GM21717 (cell line): ENCODE data around the gene MAST2.
"Not testable (repeated sequence)": the region's sequence is repeated elsewhere in the genome, so short reads cannot be mapped to it uniquely, and the experiment has no call there.

Source experiments
- ATAC-seq: cut with Tn5 transposase; IDR thresholded peaks from one replicate; pipeline ENCODE4 v1.9.1; 2021; ENCODE audit warnings: mild to moderate bottlenecking, moderate library complexity; ENCODE audit not compliant: unreplicated experiment

MAST2 gene

DNA sequence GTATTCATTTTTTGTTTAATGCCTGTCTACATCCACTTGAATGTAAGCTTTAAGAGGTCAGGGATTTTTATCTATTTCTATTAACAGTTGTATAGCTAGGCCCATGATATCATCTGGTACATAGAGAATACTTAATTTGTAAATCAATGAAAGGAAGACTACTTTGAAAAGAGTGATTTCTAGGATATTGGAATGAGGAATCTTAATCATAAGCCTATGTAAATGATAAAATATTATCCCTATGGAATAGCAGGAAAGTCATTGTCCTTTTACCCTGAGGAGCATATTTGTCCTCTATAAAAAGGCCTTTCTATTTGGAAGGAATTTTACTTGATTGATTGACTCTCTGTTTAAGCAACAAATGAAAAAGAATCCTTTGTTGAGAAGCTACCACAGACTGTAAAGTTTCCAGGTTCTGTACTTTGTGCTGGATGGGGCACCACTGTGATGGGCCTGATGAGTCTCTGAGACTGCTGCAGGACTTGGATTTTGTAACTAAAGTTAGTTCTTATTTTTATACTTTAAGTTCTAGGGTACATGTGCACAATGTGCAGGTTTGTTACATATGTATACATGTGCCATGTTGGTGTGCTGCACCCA, 53.8 kb downstream of the MAST2 start:
- no peak for ATAC-seq

DNA sequence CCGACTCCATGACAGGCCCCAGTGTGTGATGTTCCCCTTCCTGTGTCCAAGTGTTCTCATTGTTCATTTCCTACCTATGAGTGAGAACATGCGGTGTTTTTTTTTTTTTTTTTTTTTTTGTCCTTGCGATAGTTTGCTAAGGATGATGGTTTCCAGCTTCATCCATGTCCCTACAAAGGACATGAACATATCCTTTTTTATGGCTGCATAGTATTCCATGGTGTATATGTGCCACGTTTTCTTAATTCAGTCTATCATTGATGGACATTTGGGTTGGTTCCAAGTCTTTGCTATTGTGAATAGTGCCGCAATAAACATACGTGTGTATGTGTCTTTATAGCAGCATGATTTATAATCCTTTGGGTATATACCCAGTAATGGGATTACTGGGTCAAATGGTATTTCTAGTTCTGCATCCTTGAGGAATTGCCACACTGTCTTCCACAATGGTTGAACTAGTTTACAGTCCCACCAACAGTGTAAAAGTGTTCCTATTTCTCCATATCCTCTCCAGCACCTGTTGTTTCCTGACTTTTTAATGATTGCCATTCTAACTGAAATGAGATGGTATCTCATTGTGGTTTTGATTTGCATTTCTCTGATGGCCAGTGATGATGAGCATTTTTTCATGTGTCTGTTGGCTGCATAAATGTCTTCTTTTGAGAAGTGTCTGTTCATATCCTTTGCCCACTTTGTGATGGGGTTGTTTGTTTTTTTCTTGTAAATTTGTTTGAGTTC, 54.5 kb downstream of the MAST2 start:
- ATAC-seq, result not testable (repeated sequence)

DNA sequence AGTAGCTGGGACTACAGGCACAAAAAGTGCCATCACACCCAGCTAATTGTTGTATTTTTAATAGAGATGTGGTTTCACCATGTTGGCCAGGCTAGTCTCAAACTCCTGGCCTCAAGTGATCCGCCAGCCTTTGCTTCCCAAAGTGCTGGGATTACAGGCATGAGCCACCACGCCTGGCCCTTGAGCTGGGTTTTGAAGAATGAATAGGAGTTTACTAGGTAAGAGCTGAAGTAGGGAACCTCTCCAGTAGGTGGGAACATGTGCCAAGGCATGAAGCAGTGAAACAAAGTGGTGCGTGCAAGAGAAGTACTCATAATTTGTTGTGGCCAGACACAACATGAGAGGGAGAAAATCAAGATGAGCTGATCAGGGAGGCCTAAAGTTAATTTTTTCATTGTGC, 55.8 kb downstream of the MAST2 start:
- no peak for ATAC-seq

DNA sequence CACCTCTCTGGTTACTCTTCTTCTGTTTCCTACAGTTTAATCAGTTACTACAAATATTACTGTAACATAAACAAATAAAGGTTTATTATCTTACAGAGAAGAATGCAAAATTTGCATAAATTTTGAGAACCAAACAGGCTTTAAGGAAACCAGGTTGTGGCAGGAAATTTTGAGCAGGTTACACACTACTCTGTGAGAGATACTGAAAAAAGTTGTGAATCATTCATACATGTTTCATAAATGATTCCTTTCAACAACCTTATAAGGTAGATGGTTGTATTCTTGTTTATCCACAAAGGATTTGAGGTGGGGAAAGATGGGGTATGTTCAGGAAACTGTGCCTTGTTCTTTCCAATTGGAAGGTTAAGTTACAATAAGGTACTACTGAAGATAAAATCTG, 58.6 kb downstream of the MAST2 start:
- ATAC-seq, result no peak

DNA sequence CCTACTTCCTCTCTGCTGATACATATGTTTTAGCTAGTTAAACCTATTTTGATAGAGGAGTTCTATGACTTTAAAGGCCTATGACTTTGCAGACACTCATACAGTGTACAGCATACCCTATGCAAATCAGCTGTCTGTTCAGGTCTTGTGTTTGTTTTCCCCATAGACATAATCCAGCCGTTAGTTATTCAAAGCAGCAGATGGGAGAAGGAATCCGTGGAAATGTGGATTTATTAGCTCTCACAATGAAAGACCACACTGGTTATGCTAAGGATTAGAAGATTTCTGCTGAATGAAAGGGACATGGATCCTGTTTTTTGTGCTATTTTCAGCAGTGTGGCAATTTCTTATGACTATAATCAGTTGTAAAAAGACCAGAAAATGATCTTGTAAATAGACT, 59.8 kb downstream of the MAST2 start:
- no peak for ATAC-seq

DNA sequence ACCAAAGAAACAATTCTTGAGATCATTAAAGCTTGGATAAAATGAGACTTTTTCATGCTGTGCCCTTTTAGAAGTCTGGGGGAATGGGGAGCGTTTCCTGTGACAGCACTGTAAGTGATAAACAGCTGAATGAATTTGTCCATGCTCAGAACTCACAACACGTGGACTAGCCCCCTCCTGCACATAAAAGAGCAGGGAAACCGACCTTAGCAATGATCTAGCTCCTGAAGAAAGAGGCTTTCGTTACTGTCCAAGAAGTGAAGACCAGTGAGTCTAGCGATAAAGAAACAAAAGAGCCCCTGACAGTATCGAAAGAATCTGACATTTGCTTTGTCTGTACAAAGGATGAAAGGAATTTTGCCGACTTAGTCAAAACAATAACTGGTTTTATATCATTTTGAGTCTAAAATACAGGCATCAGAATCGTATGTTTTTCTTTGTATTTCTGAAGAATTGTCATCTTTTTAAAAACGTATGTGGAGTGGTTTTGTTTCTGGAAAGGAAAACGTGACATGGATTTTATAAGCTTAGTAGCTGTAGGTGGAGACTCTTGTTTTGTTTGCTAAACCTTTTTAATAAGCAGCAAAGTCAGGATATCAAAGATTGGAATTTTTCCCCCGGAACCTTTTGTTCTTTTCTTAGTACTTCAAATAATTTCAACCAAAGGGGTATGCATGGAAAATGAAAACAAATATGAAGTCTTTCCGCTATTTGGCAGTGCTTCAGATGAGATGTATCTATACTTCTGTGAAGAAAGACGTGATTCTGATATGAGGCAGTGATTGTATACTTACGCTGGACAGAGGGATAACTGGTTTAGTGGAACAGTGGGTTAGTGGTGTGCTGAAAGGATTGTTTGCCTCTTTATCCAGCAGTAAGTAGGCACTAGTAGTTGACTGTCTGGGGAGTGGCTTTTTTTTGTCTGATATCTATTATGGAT, 61.0 kb downstream of the MAST2 start:
- no peak for ATAC-seq

DNA sequence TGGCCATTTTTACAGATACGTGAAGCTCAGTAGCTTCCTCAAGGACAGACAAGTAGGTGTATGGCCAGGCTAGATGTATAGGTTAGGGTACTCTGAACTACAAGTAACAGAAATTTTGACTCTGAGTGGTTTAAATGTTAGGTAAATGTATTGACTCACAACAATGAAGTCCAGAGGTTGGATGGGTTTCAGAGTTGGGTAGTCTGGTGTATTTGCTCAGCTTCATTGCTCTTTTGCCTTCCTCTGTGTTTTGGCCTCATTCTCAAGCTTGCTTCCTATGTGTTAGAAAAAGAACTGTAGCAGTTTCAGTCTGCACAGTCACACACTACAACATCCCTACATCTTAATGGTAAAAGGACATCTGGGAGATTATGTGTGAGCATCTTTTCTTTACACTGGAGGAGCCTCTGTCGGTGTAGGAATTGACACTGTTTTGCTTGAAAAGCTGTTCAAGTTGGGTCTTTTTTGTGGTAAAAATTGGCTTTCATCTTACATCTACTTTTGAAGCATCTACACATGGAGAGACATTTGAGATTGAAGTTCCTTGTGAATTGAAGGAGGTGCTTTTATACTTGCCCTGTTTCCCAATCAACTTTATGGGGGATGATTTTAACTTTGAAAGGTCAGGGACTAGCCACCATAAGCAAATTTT, 64.4 kb downstream of the MAST2 start:
- no peak for ATAC-seq

DNA sequence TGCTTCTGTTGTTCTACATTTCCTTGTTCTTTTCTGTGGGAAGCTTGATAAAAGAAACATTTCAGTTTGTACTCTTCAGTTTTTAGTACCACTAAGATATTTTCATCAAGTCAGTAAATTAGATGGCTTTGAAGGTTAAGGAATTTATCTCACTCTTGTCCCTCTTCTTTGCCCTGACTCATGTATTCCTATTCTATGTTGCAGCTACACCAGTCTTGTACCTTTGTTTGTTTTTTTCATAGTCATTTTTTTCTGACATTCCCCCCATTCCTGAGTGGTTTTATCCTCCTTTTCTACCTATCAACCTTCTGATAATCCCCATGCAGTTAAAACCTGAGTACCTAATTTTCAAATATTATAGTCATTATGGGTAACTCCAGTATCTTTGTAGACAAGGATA, 65.4 kb downstream of the MAST2 start:
- ATAC-seq, result no peak

DNA sequence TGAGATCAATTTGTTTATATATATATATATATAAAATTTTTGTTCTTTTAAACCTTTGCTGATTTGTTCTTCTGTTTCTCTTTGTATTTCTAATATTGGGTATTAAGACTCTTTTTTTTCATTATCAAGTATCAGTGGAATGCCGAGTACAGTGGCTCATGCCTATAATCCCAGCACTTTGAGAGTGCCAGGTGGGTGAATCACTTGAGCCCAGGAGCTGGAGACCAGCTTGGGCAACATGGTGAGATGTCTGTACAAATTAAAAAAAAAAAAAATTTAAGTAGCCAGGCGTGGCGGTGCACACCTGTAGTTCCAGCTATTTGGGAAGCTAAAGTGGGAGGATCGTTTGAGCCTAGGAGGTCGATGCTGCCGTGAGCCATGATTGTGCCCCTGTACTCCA, 67.1 kb downstream of the MAST2 start:
- no peak for ATAC-seq

DNA sequence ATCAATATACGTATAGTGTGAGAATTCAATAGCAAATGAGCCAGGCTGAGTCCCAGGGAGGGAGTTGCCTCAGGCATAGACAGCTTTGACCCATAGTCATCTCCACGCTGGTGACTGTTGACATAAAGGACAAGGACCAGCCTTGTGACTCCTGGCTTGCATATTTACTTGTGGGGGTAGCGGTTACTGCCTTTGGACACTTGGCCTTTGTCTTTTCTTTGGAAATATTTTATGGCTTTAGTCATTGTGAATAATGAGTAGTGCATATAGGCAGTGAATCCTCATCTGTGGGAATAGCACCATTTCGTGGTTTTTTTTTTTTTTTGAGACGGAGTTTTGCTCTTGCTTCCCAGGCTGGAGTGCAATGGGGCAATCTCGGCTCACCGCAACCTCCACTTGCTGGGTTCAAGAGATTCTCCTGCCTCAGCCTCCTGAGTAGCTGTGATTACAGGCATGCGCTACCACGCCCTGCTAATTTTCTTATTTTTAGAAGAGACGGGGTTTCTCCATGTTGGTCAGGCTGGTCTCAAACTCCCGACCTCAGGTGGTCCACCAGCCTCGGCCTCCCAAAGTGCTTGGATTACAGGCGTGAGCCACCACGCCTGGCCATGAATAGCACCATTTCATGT, 68.9 kb downstream of the MAST2 start:
- ATAC-seq, result not testable (repeated sequence)

DNA sequence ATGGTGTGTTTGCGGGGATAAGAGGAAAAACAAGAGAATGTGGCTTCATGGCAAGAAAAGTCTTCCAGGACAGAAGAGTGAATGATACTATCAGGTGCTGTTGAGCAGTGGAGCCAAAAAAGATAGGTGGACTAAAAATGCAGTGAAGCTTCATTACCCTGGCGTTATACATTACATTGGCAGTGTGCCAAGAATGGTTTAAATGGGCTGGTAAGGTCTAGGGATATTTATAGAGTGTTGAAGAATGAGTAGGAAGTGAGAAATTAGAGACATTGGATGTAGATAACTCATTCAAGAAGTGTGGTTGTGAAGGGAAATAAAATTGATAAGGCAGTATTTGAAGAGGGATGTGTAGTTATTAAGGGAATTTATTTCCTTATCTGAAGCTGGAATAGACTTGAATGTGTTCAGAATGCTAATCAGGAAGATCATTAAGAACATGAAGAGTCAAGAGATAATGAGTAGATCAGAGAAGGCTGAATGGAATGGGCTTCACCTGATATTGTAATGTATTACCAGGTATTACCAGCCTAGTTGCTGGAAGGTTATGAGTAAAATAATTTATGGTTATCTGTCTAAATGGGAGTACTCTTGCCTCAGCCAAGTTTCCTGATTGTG, 72.7 kb downstream of the MAST2 start:
- ATAC-seq, result no peak

DNA sequence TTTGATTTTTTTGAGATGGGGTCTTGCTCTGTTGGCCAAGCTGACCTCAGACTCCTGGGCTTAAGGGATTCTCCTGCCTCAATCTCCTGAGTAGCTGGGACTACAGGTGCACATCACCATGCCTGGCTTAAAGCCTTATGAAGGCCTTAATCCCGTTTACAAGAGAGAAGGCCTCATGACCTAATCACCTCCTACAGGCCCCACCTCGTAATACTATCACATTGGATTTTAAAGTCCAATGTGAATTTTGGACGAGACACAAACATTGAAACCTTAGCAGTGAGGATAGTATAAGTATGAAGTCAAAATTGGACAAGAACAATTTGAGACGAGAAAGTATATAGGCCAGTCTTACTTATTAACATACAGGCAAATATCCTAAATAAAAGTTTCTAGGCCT, 73.9 kb downstream of the MAST2 start:
- no peak for ATAC-seq

DNA sequence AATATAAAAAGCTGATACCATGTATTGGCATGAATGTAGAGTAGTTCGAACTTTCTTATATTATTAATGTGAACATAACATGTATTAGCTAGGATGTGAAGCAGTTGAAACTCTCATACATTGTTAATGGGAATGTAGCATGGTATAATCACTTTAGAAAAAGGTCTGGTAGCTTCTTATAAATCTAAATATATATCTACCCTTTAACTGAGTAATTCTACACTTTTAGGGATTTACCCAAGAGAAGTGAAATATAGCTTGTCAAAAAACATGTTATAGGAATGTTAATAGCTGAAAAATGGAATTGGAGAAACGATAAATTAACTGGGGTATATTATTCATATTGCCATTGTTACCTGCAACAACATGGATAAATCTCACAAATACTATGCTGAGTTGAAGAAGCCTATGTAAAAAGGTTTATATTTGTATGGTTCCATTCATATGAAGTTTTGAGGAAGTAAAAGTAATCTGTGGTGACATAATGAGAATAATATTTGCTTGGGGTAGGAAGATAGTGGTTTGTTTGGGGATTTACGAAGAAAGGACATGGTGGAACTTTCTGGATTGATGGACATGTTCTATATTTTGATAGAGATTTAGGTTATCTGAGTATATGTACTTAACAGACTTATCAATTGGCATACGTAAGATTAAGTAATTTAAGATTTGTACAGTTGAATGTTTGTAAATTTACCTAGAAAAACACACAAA, 76.6 kb downstream of the MAST2 start:
- no peak for ATAC-seq

DNA sequence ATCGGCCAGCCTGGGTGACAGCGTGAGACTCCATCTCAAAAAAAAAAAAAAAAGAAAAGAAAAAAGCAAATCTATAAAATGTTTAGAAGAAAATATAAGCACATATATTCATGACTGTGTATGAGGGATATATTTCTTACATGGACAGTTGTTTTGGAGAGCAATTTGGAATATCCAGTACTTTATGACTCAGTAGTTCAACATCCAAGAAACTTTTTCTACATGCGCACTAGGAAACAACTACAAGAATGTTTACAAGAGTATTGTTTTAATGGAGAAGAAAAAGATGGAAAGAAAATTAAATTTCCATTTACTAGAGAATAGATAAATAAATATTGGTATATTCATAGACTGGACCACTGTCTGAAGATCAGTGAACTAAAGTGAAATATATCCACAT, 77.5 kb downstream of the MAST2 start:
- no peak for ATAC-seq

DNA sequence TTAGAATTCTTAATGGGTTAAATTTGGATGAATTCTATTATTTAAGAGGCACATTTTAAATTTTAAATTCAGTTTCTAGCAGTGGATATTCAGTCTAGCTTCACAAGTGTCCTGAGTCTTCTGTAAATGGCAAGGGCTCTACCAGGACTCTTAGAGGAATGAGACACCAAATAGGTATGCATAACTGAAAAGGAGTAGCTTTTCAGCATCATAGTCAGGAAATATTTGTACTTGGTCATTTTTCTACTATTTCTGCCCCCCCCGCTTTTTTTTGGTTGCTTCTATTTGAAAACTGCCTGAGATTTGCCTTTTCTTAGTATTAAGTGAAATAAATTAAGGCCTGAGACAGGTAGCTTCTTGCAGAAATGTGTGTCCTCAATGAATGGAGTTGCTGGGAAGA, 80.2 kb downstream of the MAST2 start:
- no peak for ATAC-seq

DNA sequence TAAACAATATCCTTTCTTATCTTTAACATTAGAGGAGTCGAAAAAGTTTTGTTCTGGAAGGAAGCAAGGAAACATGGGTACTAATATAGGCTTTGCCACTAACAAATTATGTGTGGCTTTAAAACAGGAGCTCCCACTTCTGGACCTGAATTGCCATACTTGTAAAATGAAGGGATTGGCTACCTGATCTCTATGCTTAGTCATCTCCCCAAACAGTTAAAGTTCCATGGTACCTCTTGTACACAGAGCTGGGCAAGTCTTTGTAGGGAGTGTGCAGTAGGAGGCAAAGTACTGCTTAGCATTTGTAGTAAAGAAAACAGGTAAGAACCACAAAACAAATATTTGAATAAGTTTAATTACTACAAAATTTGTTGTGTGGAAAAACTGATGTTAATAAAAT, 81.3 kb downstream of the MAST2 start:
- ATAC-seq, result no peak

DNA sequence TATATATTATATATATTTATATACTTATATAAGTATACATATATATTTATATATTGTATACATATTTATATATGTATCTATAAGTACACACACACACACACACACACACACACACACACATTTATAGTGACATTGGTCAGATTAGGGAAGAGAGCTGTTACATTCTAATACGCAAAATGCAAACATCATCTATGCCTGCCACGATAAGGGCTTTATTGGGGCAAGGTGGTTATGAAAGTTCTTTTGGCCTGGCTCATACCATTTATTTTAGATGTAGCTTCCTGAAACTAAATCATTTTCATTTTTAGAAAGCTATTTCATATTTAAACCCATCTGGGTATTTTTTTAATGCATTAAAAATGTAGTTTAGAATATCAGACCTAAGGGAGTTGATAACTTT, 82.8 kb downstream of the MAST2 start:
- no peak for ATAC-seq

DNA sequence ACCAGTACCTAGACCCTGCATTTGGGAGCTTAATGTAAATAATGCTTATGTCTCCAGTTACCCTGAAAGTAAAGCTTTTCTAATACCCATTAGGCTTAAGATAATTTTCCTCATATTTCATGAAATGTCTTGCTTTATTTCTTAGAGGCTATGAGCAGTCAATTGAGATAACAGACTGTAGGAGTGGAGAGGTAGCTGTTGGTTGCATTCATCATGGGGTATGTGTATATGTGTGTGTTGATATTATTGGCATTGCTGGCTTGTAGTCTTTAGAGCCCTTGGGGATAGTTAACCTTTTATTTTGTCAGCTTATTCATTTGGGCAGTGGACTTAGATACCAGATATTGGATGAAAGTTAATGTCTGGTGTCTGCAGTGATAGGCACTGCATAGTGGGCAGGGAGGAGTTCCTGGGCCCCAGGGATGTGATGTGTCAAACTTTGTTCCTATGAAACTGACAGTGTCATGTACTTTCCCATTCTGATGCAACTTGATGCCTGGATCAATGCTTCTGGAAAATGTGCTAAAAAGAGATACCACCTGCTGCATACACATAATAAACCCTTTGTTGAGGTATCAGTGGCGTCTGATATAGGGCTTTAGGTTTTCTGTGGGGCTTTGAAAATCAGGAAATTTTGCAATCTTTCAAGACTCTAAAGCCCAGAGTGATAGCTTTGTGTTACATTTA, 83.9 kb downstream of the MAST2 start:
- ATAC-seq, result no peak

DNA sequence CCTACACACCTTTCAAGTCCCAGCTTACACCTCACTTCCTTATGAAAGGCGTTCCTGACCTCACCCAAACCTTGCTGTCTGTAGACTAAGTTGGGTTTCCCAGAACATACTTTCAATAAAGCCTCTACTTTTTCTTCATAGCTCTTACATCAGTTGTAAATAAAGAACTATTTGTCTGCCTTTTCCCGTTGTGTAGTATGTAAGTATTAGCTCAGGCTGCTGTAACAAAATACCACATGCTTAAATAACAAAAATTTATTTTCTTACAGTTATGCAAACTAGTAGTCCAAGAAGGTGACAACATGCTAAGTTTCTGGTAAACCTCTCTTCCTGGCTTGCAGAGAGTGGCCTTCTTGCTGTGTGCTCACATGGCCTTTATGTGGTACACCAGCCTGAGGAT, 86.7 kb downstream of the MAST2 start:
- no peak for ATAC-seq
